HG03354 (cell line): ENCODE results near the gene APOL4.
"Not testable (repeated sequence)": the region's sequence is repeated elsewhere in the genome, so short reads cannot be mapped to it uniquely, and the experiment has no call there.

Experiments
- ATAC-seq: cut with Tn5 transposase; IDR thresholded peaks from one replicate; pipeline ENCODE4 v1.9.1; 2021; ENCODE audit warnings: mild to moderate bottlenecking; ENCODE audit not compliant: unreplicated experiment, poor library complexity, severe bottlenecking

APOL4 gene

GRCh38 chr22:36161793-36162126, 39.8 kb downstream of the APOL4 start:
- ATAC-seq = not testable (repeated sequence)

- ATAC-seq = no peak
Observed at GRCh38 chr22:36160499-36160942, 41.1 kb downstream of the APOL4 start, which contains the start of gene APOL3. Gene APOL3, minus strand, starts transcription at chr22:36160755. Its CDS starts 11,700 bp downstream, at chr22:36149055.

- ATAC-seq = no peak
Observed at GRCh38 chr22:36156515-36157419, 44.8 kb downstream of the APOL4 start.

GRCh38 chr22:36156119-36156514, 45.5 kb downstream of the APOL4 start:
- no peak for ATAC-seq

GRCh38 chr22:36155702-36156101, 45.9 kb downstream of the APOL4 start:
- ATAC-seq = no peak

- no peak for ATAC-seq
Observed at GRCh38 chr22:36154423-36154945, 47.1 kb downstream of the APOL4 start.

GRCh38 chr22:36153501-36154422, 47.8 kb downstream of the APOL4 start:
- ATAC-seq = no peak

- not testable (repeated sequence) for ATAC-seq
Observed at GRCh38 chr22:36152821-36153220, 48.8 kb downstream of the APOL4 start.

- no peak for ATAC-seq
Observed at GRCh38 chr22:36152088-36152487, 49.5 kb downstream of the APOL4 start.

GRCh38 chr22:36151006-36151595, 50.5 kb downstream of the APOL4 start:
- ATAC-seq = no peak

- no peak for ATAC-seq
Observed at GRCh38 chr22:36149441-36149840, 52.2 kb downstream of the APOL4 start.

- no peak for ATAC-seq
Observed at GRCh38 chr22:36148411-36148810, 53.2 kb downstream of the APOL4 start.

- no peak for ATAC-seq
Observed at GRCh38 chr22:36147196-36147791, 54.3 kb downstream of the APOL4 start.

GRCh38 chr22:36145881-36146280, 55.7 kb downstream of the APOL4 start:
- no peak for ATAC-seq

- no peak for ATAC-seq
Observed at GRCh38 chr22:36144886-36145541, 56.6 kb downstream of the APOL4 start.

- no peak for ATAC-seq
Observed at GRCh38 chr22:36143956-36144355, 57.7 kb downstream of the APOL4 start.

GRCh38 chr22:36143066-36143815, 58.4 kb downstream of the APOL4 start:
- no peak for ATAC-seq

- ATAC-seq = no peak
Observed at GRCh38 chr22:36141481-36141880, 60.1 kb downstream of the APOL4 start.
